ENCODE data around the gene PADI6. TPM values are rescaled to one million over a fixed set of nuclear protein-coding genes. Genes with fewer than 3 reads are reported as not detected.

The PADI6 gene
- total and polyA plus RNA-seq, 2 of the 8 experiments (the other 6 are each of a cell fraction or from before 2014, with no cell fraction given): not detected

DNA sequence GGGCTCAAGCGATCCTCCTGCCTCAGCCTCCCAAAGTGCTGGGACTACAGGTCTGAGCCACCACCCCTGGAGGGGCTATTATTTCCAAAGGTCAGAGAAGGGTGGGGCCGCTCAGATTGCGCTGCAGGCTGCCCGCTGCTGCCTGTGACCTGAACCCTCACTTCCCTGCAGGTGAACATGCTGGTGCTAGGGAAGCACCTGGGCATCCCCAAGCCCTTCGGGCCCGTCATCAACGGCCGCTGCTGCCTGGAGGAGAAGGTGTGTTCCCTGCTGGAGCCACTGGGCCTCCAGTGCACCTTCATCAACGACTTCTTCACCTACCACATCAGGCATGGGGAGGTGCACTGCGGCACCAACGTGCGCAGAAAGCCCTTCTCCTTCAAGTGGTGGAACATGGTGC, 8.6 kb upstream of the PADI6 start (continued):
- TF ChIP-seq, protein P1, sequence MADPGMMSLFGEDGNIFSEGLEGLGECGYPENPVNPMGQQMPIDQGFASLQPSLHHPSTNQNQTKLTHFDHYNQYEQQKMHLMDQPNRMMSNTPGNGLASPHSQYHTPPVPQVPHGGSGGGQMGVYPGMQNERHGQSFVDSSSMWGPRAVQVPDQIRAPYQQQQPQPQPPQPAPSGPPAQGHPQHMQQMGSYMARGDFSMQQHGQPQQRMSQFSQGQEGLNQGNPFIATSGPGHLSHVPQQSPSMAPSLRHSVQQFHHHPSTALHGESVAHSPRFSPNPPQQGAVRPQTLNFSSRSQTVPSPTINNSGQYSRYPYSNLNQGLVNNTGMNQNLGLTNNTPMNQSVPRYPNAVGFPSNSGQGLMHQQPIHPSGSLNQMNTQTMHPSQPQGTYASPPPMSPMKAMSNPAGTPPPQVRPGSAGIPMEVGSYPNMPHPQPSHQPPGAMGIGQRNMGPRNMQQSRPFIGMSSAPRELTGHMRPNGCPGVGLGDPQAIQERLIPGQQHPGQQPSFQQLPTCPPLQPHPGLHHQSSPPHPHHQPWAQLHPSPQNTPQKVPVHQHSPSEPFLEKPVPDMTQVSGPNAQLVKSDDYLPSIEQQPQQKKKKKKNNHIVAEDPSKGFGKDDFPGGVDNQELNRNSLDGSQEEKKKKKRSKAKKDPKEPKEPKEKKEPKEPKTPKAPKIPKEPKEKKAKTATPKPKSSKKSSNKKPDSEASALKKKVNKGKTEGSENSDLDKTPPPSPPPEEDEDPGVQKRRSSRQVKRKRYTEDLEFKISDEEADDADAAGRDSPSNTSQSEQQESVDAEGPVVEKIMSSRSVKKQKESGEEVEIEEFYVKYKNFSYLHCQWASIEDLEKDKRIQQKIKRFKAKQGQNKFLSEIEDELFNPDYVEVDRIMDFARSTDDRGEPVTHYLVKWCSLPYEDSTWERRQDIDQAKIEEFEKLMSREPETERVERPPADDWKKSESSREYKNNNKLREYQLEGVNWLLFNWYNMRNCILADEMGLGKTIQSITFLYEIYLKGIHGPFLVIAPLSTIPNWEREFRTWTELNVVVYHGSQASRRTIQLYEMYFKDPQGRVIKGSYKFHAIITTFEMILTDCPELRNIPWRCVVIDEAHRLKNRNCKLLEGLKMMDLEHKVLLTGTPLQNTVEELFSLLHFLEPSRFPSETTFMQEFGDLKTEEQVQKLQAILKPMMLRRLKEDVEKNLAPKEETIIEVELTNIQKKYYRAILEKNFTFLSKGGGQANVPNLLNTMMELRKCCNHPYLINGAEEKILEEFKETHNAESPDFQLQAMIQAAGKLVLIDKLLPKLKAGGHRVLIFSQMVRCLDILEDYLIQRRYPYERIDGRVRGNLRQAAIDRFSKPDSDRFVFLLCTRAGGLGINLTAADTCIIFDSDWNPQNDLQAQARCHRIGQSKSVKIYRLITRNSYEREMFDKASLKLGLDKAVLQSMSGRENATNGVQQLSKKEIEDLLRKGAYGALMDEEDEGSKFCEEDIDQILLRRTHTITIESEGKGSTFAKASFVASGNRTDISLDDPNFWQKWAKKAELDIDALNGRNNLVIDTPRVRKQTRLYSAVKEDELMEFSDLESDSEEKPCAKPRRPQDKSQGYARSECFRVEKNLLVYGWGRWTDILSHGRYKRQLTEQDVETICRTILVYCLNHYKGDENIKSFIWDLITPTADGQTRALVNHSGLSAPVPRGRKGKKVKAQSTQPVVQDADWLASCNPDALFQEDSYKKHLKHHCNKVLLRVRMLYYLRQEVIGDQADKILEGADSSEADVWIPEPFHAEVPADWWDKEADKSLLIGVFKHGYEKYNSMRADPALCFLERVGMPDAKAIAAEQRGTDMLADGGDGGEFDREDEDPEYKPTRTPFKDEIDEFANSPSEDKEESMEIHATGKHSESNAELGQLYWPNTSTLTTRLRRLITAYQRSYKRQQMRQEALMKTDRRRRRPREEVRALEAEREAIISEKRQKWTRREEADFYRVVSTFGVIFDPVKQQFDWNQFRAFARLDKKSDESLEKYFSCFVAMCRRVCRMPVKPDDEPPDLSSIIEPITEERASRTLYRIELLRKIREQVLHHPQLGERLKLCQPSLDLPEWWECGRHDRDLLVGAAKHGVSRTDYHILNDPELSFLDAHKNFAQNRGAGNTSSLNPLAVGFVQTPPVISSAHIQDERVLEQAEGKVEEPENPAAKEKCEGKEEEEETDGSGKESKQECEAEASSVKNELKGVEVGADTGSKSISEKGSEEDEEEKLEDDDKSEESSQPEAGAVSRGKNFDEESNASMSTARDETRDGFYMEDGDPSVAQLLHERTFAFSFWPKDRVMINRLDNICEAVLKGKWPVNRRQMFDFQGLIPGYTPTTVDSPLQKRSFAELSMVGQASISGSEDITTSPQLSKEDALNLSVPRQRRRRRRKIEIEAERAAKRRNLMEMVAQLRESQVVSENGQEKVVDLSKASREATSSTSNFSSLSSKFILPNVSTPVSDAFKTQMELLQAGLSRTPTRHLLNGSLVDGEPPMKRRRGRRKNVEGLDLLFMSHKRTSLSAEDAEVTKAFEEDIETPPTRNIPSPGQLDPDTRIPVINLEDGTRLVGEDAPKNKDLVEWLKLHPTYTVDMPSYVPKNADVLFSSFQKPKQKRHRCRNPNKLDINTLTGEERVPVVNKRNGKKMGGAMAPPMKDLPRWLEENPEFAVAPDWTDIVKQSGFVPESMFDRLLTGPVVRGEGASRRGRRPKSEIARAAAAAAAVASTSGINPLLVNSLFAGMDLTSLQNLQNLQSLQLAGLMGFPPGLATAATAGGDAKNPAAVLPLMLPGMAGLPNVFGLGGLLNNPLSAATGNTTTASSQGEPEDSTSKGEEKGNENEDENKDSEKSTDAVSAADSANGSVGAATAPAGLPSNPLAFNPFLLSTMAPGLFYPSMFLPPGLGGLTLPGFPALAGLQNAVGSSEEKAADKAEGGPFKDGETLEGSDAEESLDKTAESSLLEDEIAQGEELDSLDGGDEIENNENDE (IDR thresholded peaks at IDR 0.05; ENCODE audit: insufficient replicate concordance, low read length): no peak
- TF ChIP-seq, protein P2, sequence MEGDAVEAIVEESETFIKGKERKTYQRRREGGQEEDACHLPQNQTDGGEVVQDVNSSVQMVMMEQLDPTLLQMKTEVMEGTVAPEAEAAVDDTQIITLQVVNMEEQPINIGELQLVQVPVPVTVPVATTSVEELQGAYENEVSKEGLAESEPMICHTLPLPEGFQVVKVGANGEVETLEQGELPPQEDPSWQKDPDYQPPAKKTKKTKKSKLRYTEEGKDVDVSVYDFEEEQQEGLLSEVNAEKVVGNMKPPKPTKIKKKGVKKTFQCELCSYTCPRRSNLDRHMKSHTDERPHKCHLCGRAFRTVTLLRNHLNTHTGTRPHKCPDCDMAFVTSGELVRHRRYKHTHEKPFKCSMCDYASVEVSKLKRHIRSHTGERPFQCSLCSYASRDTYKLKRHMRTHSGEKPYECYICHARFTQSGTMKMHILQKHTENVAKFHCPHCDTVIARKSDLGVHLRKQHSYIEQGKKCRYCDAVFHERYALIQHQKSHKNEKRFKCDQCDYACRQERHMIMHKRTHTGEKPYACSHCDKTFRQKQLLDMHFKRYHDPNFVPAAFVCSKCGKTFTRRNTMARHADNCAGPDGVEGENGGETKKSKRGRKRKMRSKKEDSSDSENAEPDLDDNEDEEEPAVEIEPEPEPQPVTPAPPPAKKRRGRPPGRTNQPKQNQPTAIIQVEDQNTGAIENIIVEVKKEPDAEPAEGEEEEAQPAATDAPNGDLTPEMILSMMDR (IDR thresholded peaks at IDR 0.05; ENCODE audit: control extremely low read depth in 1 of 3, insufficient read depth in 1 of 3, low read depth in 1 of 3, low read length in 3 of 3): no peak
- no peak for TF ChIP-seq SUZ12 (IDR thresholded peaks at IDR 0.05; ENCODE audit: low read length)
- no peak for TF ChIP-seq KDM4A (IDR thresholded peaks at IDR 0.05; ENCODE audit: low read depth, low read length, severe bottlenecking)
- TF ChIP-seq SIX5 (IDR thresholded peaks at IDR 0.05; ENCODE audit: low read depth, low read length): no peak
- no peak for TF ChIP-seq EGR1 (IDR thresholded peaks at IDR 0.05; ENCODE audit: borderline replicate concordance, low read depth, low read length)
- TF ChIP-seq CREB1 (IDR thresholded peaks at IDR 0.05): no peak
- no peak for TF ChIP-seq TAF7 (optimal IDR thresholded peaks at IDR 0.05; ENCODE audit: borderline replicate concordance, low read depth, low read length)
- TF ChIP-seq KDM1A (IDR thresholded peaks at IDR 0.05; ENCODE audit: borderline replicate concordance, low read length): no peak
